GM18858 (cell line): Measurements from ENCODE around the gene IRS2.

Experiments
- ATAC-seq: cut with Tn5 transposase; IDR thresholded peaks from one replicate; pipeline ENCODE4 v1.9.1; 2021; ENCODE audit not compliant: unreplicated experiment

The IRS2 gene

DNA sequence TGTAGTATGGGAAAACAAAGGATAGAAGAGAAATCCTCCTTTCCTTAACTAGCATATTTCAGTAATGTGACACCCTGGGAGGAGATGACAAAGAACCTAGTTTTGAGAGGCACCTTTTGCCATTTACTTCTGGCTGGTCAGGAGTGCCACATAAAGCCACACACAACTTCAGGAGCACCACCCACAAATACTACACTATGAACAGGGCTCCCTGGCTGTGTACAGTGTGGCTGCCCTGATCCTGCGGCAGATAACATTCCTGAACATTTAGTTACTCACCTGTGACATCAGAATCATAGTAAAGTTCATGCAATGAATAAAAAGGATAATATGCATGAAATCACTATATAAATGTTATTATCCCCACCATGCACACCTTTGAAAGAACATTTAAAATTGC is 17.4 kb upstream of the IRS2 start:
- no peak for ATAC-seq

DNA sequence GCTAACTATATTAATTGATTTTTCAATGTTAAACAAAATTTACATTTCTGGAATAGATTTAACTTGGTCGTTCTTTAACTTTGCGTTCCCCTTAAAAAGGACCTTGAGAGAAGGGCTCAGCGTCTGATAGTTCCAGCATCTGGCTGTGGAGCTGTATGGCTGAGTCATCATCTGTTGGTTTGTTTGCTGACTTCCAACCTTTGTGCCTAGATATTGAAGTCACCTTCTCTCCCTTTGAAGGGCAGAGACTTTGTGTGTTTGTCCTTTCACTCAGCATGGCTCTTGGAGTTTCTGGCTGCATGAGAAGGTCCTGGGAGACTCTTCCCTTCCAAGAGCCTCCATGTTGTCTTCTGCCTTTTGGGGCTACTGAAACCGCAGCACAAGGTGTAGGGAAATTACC is 16.6 kb upstream of the IRS2 start:
- no peak for ATAC-seq

DNA sequence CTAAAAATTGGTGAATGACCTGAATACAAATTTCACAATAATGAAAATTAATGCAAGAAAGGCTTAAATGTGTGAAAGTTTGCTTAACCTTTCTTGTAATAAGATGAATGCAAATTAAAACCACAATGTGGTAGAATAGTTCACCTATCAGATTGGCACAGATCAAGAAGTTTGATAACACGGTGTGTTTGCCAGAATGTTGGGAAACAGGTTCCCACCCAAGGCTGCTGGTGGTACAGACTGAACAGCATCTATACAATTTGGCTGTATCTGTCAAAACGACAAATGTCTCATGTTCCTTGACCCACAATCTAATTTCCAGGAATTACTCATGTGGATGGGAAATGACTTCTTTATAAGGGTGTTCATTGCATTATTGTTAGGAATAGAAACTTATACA is 8.6 kb upstream of the IRS2 start:
- ATAC-seq: no peak

DNA sequence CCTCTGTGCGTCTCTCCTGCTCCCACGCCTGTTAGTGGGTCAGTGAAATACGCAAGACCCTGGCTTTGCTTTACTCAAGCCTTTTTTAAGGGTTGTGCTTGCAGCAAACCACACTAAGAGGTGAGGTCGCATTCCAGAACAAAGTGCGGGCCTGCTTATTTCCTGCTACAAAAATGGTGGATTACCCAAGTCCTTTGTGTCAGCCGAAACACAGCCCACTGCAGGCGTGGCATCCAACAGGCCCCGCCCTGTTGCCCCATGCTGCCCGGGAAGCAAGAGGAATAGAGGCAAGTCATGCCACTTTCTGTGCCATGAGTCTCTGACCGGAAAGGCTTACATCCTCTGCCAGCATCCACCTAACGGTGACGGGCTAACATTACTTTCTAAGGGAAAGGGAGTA is 7.7 kb upstream of the IRS2 start:
- ATAC-seq: no peak

DNA sequence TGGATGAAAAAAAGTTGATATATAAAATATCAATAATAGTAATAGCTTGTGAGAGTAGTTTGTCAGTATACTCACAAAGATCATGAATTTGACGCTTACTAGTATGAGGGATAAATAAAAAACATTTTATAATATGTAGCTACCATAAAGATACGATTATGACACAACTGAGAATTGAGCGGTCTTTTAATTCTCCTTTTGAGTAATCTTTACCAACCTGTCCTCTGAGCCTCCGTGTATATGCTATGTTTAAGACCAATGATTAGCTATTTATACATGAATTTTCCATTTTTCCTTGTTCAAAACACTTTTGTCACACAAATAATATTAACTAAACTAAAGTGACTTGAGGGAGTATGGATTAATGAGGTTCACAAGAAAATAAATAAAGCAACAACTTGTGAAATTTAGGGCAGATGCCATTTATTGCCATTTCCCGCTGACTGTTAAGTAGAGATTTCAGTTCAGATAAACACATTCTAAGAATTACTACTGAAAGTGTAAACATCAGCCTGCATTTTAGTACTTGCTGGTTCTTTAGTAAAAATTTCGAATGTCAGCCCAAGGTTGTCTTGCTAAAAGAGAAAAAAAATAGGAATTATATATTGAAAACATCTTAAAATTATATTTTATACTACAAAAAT is 6.2 kb upstream of the IRS2 start:
- ATAC-seq: no peak

DNA sequence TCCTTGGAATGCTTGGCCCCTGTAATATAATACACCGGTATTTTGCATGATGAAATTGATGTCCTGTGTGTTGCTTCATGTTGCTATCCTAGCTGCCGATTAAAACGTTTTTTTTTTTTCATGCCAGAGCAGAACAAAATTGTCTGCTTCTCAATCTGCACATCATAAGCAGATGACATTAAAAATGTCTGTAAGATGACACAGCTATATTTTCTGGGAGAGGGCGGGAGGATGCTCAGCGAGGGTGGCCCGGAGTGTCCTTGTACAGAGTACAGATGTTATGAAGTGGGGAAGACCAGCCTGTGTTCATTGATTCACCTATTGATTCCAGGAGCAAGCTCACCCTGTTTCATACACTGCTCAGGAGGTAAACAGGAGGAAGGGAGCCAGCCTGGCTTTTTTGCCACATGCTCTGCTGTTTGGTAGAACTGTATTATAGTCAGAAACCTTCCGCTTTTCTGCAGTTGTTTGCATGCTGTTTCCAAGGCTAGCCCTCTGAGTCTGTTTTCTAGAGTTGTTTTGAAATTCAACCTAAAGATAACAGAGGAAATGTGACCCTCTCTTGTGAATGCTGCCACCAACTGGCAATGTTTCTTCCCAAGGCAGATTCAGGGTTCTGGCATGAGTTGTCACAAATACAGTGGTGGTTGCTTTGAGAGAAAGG is 4.7 kb upstream of the IRS2 start:
- no peak for ATAC-seq

DNA sequence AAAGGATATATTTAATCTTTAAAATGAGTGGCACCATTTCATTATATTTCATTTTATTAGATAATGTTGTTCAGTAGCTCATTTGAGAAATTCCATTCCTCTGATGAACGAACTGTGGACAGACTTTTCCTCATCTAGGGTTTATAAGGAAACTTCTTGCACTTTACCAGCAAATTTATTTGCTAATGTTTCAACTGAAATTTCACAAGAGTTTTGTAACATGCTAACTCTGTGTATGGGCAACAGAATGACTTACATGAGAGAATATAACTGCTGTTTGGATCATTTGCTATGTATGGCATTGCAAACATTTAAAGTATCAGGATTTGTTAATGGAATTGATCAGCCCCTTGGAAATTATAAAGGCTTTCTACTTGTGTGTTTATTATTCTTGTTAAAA is 3.7 kb upstream of the IRS2 start:
- ATAC-seq: no peak

DNA sequence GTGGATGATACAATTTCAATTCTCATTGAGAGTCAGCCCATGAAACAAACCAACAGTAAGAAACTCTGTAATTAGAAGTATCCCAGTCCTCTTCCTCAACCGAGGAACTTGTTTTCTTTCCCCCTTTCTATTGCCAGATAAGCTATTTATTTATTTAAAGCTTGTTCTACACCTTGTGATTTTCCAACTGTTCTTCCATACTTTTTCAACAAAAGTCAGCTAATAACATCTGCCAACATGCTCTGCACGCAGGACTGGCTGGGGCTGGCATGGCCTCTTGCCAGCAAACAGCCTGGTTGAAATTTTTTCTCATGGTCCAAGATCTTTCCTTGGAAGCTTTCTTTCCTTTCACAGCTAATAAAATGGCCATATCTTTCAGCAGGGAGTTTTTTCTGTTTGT is 2.9 kb upstream of the IRS2 start:
- ATAC-seq: no peak

DNA sequence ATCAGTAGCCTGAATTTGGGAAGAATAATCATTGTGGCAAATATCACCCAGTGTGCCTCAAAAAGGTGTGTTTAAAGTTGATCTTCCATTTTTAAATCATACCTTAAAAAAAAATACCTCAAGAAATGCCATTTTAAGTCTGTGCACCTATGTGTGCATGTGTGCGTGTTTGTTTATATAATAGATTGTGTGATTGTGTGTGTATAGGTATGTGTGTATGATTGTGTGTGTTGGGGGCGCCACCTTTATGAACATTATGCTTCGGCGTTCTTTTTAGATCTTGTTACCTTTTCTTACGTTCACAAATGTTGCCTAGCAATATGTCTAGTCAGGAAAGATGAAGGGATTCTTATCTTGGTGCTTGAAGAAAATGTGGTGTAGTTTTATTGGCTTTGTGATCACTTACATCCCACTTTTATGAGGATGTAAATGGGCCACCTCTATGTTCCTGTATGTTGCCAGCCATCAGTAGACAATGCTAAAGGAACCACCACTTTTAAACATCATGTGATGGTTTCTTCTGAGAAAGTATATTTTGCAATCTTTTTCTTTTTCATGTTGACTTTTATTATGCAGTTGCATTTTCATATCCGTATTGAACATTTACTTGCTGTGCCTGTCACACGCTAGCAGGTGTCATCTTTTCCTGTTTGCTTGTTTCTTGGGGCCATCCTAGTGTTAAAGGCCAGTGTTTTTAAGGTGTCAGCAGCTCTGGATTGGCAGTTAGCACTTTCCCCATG is 2.2 kb upstream of the IRS2 start:
- no peak for ATAC-seq

DNA sequence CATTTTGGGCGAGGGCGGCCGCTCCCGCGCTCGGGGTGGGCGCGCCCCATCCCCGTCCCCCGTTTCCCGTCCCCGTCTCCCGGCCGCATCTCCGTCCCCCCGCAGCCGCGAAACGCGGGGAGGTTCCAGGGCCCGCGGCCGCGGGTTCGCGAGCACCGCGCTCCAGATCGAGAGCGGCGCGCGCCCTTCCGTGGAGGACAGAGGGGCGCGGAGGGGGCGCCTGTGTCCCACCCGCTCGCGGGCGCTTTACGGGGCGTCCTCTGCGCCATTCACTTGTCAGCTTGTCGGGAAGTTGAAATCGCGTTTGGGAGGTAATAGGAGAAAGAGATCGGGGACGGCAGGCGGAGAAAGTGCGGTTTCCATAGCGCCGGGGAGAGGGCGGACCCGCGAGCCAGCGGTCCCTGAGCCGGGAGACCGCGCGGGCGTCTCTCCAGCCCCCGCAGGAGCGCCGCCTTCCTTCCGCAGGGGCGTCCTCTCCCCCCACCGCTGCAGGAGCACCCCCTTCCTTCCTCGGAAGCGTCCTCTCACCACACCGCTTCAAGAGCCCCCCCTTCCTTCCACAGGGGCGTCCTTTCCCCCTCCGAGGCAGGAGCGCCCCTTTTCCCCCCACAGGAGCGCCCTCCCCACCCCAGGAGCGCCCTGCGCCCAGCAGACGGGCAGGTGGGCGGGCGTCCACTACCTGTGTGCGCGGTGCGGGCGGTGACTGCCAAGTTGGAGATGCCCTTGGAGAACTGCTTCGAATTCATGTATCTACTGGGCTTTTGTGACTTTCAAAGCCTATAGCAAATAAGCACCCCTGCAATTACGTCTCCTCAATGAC is 962 bp upstream of the IRS2 start:
- no peak for ATAC-seq

DNA sequence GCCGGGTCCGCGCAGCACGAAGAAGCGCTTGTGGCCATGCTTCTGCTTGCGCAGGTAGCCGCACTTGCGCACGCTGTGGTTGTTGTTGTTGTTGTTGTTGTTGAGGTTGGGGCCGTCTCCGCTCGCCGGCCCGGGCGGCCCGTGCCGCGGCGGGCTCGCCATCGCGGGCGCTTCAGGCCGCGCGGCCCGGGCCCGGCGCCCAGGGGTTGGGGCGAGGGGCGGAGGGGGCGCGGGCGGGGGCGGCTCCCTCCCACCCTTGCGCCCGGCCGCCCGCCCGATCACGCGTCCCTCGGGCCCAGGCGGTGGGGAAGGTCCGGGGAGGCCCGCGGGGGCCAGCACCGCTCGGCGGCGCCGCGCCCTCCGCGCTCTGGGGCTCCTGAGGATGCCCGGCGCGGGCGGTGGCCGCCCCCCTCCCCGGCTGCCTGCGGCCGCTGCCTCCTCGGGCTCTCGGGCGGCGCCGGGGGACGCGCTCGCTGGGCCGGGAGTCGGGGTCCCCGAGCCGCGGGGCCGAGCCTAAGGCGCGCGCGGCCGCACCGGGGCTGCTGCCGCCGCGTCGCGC is 412 bp downstream of the IRS2 start:
- ATAC-seq: peak; percentile 17

DNA sequence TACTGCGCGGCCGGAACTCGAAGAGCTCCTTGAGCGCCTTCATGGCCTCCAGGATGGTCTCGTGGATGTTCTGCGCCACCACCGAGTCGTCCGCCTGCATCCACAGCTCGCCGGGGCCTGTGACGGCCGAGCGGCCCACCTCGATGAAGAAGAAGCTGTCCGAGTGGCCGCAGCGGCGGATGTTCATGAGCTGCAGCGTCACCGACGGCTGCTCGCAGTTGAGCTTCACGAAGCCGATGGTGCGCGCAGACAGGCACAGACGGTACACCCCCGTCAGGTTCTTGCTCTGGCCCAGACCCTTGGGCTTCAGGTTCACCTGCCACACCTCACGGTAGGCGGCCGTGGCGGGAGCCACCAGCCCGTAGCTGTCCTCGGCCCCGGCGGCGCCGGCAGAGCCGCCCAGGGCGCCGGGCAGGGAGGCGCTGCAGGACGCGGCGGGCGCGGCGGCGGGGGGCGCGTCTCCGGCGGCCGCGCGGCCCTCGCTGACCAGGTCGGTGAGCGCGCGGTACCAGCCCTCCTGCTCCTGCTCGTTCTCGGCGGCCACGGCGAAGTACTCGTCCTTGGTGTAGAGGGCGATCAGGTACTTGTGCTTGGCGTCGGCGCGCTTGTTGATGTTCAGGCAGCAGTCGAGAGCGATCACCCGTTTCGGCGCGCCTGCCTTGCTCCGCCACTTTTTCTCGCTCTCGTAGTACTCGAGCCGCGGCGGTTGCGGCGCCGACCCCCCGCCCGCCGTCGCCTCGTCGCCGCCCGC is 1.1 kb downstream of the IRS2 start:
- ATAC-seq: no peak

DNA sequence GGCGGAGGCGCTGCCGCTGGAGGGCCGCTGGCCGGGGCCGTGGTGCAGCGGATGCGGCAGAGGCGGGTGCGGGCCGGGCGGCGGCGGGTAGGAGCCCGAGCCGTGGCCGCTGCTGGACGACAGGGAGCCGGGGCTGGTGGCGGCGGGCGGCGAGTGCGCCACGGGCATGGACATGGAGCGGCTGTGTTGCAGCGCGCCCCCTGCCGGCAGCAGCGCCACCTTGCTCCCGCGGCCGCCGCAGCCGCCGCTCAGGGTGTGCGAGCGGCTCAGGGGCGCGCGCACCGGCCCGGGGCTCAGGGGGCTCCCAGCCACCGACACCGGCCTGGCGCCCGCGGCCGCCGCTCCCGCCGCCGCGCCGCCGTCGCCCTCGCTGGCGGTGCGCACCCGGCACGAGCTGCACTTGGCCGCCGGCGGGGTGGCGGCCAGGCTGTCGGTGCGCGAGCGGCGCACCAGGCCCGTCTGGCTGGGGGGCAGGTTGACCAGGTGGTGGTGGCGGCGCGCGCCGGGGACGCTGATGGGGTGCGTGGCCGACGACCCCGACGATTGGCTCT is 1.7 kb downstream of the IRS2 start:
- no peak for ATAC-seq

DNA sequence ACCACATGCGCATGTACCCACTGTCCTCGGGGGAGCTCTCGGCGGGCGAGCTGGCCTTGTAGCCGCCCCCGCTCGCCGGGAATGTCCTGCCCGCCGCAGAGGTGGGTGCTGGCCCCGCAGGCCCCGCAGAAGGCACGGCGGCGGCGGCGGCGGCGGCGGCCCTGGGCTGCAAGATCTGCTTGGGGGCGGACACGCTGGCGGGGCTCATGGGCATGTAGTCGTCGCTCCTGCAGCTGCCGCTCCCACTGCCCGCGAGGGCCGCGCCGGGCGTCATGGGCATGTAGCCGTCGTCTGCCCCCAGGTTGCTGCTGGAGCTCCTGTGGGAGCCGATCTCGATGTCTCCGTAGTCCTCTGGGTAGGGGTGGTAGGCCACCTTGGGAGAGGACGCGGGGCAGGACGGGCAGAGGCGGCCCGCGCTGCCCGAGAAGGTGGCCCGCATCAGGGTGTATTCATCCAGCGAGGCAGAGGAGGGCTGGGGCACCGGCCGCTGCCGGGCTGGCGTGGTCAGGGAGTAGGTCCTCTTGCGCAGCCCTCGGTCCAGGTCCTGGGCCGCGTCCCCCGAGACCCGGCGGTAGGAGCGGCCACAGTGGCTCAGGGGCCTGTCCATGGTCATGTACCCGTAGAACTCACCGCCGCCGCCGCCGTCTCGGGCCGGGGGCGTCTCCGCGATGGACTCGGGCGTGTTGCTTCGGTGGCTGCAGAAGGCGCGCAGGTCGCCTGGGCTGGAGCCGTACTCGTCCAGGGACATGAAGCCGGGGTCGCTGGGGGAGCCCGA is 2.4 kb downstream of the IRS2 start:
- ATAC-seq: no peak

DNA sequence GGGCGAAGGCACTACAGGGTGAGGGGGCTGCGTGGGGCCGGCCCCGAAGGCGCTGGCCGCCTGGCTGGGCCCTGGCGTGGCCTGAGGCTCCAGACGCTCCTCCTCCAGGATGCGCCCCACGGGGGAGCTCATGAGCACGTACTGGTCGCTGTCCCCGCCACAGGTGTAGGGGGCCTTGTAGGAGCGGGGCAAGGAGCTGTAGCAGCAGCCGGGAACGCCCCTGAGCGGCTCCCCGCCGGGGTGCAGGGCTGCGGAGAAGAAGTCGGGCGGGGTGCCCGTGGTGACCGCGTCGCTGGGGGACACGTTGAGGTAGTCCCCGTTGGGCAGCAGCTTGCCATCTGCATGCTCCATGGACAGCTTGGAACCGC is 3.0 kb downstream of the IRS2 start:
- no peak for ATAC-seq

DNA sequence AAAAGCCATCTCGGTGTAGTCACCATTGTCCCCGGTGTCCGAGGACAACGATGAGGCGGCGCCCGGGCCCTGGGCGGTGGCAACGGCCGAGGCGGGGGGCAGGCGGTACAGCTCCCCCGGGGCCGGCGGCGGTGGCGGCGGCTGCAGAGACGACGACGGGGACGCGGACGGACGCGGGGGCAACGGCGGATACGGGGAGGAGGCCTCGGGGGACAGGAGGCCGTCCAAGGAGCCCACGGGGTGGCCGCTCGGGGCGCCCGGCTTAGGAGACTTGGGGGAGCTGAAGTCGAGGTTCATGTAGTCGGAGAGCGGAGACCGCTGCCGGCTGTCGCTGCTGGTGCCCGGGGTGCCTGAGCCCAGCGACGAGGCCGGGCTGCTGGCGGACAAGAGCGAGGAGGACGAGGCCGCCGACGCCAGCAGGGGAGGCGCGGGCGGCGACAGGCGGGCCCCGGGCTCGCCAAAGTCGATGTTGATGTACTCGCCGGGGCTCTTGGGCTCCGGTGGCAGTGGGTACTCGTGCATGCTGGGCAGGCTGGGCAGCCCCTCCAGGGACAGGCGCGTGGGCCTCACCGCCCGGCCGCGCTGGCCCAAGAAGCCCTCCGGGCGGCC is 3.5 kb downstream of the IRS2 start:
- ATAC-seq: no peak

DNA sequence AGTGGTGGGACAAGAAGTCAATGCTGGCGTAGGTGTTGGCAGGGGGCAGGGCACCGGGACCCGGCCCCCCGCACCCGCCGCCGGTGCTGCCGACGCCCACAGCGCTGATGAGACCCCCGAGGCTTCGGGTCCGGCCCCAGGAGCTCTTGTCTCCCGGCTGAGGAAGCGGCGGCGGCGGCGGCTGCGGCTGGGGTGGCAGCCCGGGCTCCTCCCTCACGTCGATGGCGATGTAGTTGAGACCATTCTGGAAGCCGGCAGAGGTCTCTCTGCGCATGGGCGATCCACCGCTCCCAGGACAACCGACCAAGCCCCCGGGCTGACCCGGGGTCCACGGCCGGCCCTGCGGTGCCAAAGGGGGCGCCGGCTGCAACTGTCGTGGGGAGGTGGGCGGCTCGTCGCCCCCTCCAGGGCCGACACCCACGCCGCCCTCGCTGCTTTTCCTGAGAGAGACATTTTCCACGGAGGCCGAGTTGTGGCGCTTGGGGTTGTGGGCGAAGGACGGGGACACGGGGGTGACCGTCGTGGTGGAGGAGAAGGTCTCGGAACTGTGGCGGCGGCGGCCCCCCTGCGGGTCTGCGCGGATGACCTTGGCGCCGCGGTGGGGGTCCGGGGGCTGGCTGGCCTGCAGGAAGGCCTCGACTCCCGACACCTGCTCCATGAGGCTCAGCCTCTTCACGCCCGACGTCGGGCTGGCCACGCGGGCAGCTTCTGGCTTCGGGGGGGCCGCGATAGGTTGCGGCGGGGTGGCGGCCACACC is 4.1 kb downstream of the IRS2 start:
- ATAC-seq: no peak

DNA sequence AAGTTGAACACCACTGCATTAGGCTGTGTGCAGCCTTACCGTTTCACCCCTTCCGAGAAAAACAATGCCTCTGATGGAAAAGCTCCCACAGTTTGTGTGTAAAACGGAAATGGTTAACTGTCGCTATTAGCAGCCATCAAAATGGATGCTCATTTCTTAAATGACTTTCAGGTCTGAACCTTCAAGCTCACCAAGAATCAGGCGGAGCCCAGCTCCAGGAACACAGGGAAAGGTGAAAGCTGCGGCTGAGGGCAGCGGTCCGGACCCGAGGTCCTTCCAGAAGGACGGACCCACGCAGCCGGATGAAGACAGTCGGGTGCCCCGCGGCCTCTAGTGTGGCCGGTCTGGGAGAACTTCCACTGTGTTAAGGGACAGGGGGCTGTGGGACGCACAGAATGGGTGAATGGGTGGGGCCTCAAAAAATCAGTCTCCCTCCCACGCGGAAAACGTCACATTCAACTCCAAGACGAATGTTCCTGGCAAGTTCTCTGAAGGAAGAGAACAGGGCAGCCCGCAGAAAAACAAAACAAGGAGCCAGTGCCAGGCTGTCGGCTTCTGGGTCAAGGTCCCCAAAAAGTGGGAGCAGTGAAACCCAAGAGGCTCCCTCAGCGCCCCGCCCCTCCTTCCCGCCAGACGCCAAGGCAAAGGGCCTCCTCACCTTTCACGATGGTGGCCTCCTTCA is 4.9 kb downstream of the IRS2 start:
- ATAC-seq: no peak
